UCSD-AML1 (cell line): Measurements from ENCODE around the gene TRAK2.
"Not testable (repeated sequence)": the region's sequence is repeated elsewhere in the genome, so short reads cannot be mapped to it uniquely, and the experiment has no call there.

Experiments
- DNase-seq: peaks from one replicate; lab custom pipeline; 2025; ENCODE audit not compliant: unreplicated experiment; lab: John Stamatoyannopoulos, UW

The TRAK2 gene

DNA sequence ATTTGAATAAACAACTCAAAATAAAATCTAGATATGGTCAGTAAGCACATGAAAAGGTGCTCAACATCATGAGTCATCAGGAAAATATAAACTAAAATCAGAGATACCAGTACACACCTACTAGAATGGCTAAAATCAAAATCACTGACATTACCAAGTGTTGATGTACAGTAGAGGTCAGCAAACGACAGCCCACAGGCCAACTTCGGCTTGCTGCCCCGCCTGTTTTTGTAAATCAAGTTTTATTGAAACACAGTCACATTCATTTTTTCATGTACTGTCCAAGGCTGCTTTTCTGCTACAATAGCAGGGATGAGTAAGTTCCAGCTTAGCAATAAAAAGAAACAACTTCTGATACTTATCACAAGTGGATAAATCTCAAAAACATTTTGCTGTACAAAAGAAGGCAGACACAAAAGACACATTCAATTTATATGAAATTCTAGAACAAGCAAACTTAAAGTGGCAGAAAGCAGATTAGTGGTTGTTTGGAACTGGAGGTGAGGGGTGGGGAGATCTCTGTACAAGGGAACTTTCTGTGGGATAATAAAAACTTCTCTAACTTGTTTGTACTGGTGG, 32.1 kb downstream of the TRAK2 start:
- DNase-seq, result no peak

DNA sequence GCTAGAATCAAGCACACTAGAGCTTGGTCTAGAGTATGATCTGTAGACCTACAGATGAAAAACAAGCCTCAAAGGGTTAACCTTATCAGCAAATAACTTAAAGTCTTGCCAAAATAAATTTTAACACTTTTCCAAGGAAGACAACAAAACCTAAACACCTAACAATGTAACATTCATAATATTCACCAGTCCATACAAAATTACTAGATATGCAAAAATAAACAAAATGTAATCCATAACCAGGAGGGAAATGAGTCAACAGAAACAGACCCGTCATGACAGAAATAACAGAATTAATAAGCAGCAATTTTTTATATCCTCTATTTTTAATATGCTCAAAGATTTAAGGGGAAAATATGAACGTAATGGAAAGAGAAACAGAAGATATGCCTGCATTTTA, 36.1 kb downstream of the TRAK2 start:
- DNase-seq, result no peak

GRCh38 chr2:201414099-201415023, 36.9 kb downstream of the TRAK2 start:
- no peak for DNase-seq

- DNase-seq, result no peak
Measured at GRCh38 chr2:201413552-201413951, 37.7 kb downstream of the TRAK2 start.

DNA sequence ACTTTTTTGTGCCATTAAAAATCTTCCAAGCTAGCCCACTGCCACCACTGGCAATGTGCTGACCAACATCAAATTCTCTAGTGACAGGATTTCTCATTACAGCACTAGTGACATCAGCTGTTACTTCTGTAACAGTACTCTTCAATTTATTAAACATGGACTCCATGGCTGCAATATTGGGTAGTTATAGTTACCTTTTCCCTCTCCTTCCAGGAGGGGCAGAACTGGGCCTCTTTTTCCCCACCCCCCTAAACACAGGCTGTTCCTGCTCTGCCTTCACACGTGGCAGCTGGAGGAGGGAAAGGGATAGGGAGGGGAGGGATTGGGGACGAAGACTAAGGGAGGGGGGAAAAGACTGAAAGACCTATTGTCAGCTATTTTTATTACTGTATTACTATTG, 38.1 kb downstream of the TRAK2 start:
- DNase-seq, result no peak

DNA sequence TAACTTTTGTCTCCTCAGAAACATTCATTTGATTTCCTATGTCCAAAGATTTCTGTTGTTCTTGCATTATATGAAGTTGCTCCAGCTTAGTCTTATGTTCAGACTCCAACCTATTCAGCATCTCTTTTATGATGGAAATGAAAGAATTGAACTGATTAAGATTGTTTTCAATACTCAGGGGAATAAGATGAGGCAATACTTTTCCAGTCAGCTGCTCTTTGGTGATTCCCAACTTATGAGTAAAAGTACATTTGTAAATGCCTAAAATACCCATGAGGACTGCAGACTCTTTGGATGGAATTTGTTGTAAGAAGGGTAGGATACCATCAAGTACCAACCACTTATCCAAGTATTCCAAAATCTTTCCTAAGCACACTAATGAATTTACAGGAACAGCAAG, 39.8 kb downstream of the TRAK2 start:
- no peak for DNase-seq

DNA sequence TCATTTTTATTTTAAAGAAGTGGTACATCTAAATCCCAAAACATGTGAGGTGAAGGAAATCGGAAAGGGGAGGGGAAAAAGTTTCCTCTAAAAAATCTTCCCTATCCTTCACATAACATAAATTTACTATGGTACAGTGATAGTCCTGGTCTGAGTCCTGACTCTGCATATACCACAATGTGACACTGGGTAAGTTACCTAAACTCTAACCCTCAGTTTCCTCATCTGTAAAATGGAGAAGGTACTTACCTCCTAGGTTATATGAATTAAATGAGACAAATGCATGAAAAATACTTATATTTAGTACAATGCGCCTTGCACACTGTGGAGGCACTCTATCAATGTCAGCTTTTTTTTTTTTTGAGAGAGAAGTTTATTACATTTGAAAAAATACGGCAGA, 42.3 kb downstream of the TRAK2 start:
- DNase-seq, result no peak

DNA sequence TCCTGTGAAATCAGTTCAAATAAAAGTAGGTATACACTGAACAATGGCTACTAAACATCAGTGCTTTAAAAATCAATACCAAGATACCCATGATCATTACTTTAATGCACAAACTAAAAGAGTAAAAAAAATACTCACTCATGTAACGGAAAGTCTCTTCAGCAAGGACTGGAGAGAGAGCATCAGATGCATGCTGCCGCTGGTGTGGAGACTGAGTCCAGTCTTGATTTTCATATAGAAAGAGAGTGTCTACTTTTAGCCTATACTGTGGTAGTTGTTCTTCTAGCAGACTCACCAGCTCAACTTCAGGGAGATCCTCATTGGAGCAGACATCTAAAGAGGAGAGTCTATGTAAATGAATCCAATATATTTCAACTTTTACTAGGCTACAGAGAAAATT, 44.0 kb downstream of the TRAK2 start:
- no peak for DNase-seq

- DNase-seq, result no peak
Measured at GRCh38 chr2:201406077-201406662, 45.1 kb downstream of the TRAK2 start.

GRCh38 chr2:201404699-201405280, 46.5 kb downstream of the TRAK2 start:
- DNase-seq, result no peak

- no peak for DNase-seq
Measured at GRCh38 chr2:201403880-201404279, 47.4 kb downstream of the TRAK2 start.

DNA sequence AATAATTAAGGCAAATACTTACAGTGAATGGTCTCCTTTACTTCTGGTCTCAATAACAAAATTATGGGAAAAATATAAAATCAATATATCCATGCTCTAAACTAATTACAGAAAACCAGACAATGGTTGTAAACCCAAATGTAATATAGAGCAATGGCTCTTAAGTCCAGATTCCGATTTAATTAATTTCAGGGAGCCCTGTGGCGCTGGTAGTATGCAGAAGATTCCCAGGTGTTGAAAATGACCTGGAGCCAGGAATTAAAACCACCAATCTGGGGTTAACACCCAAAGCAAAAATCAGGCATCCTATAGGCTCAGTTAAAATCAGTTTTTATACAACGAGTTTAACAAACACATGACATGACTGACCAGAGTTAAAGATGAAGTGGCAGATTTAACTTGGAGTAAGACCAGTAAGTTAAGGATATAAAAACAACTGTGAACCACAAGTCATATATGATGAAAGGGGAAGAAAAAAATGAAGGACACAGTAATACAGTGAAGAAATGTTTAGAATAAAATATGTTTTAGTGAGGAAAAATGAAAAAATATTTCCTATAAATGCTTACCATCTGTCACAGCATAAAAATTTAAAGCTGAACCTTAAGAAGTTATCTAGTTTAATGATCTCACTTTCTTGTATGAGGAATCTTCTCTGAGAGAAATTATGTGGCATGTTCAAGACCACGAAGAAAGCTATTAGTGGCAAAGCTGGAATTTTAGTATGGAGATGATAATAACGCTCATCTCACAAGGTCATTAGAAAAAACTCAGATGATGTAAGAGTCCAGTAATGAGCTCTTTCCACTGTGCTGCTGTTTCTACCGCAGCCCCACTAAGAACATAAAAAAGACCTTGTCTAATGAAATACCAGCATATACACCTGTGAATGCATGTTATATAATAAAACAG, 48.4 kb downstream of the TRAK2 start:
- no peak for DNase-seq

- DNase-seq, result no peak
Measured at GRCh38 chr2:201401815-201402214, 49.4 kb downstream of the TRAK2 start.

DNA sequence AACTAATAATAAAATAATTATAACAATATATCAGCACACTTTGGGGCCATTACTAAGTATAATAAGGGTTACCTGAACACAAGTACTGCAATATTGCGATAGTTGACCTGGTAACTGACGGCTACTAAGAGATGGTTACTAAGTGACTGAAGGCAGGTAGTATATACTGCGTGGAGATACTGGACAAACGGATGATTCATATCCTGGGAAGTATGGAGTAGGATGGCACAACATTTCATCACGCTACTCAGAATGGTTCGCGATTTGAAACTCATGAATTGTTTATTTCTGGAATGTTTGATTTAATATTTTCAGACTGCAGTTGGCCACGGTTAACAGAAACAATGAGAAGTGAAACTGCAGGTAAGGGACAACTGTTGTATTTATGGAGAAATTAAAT, 54.7 kb downstream of the TRAK2 start:
- no peak for DNase-seq

DNA sequence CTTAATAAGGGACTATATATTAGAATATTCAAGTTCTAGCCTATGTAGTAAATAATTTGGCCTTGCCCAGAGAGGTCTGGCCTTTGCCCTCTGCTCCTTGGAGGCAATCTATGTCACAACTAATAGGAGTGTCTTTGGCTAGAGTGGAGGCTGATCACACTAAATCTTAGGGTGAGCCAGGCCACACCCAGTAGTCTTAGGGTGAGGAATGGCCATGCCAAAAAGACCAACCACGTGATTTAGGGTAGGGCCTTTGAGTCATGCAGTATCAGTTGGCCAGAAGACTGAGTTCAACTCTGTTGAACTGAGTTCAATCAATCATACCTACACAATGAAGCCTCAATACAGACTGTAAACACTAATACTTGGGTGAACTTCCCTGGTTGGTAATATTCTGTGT, 68.1 kb downstream of the TRAK2 start:
- no peak for DNase-seq

- no peak for DNase-seq
Measured at GRCh38 chr2:201378496-201379397, 72.5 kb downstream of the TRAK2 start.

DNA sequence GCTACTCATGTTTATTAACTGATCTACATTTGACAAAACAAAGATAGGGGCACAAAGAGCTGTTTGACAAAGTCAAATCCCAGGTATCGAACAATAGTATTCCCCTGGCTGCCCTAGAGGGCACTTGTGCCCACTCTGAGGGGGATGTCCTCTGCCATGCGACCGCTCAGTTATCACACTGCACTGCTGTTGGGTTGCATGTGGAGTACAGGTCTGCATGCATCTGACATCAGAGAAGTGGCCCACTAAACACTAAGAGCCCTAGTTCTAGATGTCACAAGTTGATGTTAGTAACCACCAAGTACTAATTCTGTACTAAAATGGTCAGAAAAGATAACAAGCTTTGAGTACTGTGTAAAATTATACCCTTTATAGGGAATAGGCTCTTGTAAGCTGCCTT, 74.0 kb downstream of the TRAK2 start:
- DNase-seq, result no peak

DNA sequence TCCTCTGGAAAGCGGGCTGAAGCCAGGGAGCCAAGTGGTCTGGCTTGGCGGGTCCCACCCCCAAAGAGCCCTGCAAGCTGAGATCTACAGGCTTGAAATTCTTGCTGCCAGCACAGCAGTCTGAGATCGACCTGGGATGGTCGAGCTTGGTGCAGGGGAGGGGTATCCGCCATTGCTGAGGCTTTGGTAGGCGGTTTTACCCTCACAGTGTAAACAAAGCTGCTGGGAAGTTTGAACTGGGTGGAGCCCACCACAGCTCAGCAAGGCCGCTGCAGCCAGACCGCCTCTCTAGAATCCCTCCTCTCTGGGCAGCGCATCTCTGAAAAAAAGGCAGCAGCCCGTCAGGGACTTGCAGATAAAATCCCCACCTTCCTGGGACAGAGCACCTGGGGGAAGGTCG, 81.5 kb downstream of the TRAK2 start:
- no peak for DNase-seq

- not testable (repeated sequence) for DNase-seq
Measured at GRCh38 chr2:201369318-201369717, 81.9 kb downstream of the TRAK2 start.

GRCh38 chr2:201366146-201366545, 85.1 kb downstream of the TRAK2 start:
- no peak for DNase-seq
